Mesendoderm (in vitro differentiated cells): ENCODE data around the gene PRSS23.
A peak's percentile ranks its signal among the peaks of the same experiment; 100 is the strongest.
"Not testable (repeated sequence)": the region's sequence is repeated elsewhere in the genome, so short reads cannot be mapped to it uniquely, and the experiment has no call there.

ENCODE experiments used
- DNase-seq: peaks from one replicate; pipeline ENCODE4 v3.0.0; 2013
- H2AK5ac ChIP-seq: 2 replicates; pipeline ENCODE4 v1.6.1; 2013; ENCODE audit warnings: low read length, inconsistent platforms
- H2BK120ac ChIP-seq: 2 replicates; pipeline ENCODE4 v1.6.1; 2013; ENCODE audit warnings: low read depth, mild to moderate bottlenecking, low read length, moderate library complexity, mixed read lengths
- H2BK15ac ChIP-seq: replicated peaks from 2 replicates; pipeline ENCODE4 v1.6.1; 2013; ENCODE audit warnings: low read depth, mild to moderate bottlenecking, moderate library complexity
- H2BK5ac ChIP-seq: 2 replicates; pipeline ENCODE4 v1.6.1; 2013; ENCODE audit warnings: low read length, inconsistent platforms
- H3K18ac ChIP-seq: 2 replicates; pipeline ENCODE4 v1.6.1; 2013; ENCODE audit warnings: mild to moderate bottlenecking, low read length, mixed read lengths
- H3K23ac ChIP-seq: one replicate; pipeline ENCODE4 v1.6.1; 2013; ENCODE audit warnings: low read length
- H3K27ac ChIP-seq: 2 replicates; pipeline ENCODE4 v1.5.1; 2013; ENCODE audit warnings: low read depth, mild to moderate bottlenecking, inconsistent platforms, low read length, moderate library complexity
- H3K27me3 ChIP-seq: 2 replicates; pipeline ENCODE4 v1.6.1; 2013; ENCODE audit warnings: low read length, control low read depth, mild to moderate bottlenecking, inconsistent platforms; ENCODE audit not compliant: insufficient read depth, poor library complexity
- H3K36me3 ChIP-seq: 2 replicates; pipeline ENCODE4 v1.6.1; 2013; ENCODE audit warnings: low read length, inconsistent platforms; ENCODE audit not compliant: control insufficient read depth, insufficient read depth
- H3K4ac ChIP-seq: one replicate; pipeline ENCODE4 v1.6.1; 2013; ENCODE audit warnings: low read depth, mild to moderate bottlenecking, low read length, moderate library complexity
- H3K4me1 ChIP-seq: 2 replicates; pipeline ENCODE4 v1.6.1; 2013; ENCODE audit warnings: low read depth, low read length, inconsistent platforms; ENCODE audit not compliant: control insufficient read depth
- H3K4me2 ChIP-seq: 2 replicates; pipeline ENCODE4 v1.6.1; 2013; ENCODE audit warnings: low read length
- H3K4me3 ChIP-seq: 2 replicates; pipeline ENCODE4 v1.5.1; 2013; ENCODE audit warnings: mild to moderate bottlenecking, low read length
- H3K56ac ChIP-seq: one replicate; pipeline ENCODE4 v1.6.1; 2013; ENCODE audit warnings: low read length
- H3K79me1 ChIP-seq: 2 replicates; pipeline ENCODE4 v1.6.1; 2013; ENCODE audit warnings: low read length, inconsistent platforms
- H3K79me2 ChIP-seq: 2 replicates; pipeline ENCODE4 v1.6.1; 2013; ENCODE audit warnings: mild to moderate bottlenecking, low read length; ENCODE audit not compliant: control insufficient read depth, insufficient read depth
- H3K9ac ChIP-seq: 2 replicates; pipeline ENCODE4 v1.6.1; 2013; ENCODE audit warnings: low read length, inconsistent platforms
- H4K5ac ChIP-seq: one replicate; pipeline ENCODE4 v1.6.1; 2013; ENCODE audit warnings: low read length
- H4K8ac ChIP-seq: one replicate; pipeline ENCODE4 v1.6.1; 2013; ENCODE audit warnings: low read depth, mild to moderate bottlenecking, control low read depth, low read length, moderate library complexity
- WGBS: extraction: QIAGEN DNeasy Blood & Tissue Kit; methylation state at CpG from one replicate; pipeline ENCODE4 v1.1.7; 2013; ENCODE audit warnings: low lambda C conversion rate, missing lambda C conversion rate; ENCODE audit not compliant: insufficient coverage; ENCODE audit errors: extremely low coverage; 5-methylcytosine and 5-hydroxymethylcytosine counted together

Gene PRSS23

DNA sequence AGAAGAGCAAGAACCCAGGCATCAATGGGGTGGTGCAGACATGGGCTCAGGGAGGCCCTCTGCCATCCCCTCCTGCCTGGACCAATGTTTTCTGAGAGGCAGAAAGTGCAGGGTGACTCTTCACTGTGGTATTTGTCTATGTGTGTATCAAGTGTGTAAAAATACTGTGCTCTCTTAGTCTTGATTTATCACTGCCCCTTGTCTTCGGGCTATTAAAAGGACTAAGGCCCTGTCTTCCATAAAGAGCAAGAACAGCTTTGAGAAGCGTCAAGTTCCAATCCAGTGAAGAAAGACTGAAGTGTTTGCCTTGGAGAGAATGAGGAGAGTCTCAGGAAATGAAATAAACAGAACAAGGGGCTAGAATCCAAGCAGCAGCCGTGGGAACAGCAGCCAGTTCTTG is 14.4 kb downstream of the PRSS23 start:
- Histone ChIP-seq H3K18ac (no peak overlapping the region), H3K27me3 (no peaks in the 10 kb centered on the region), H3K79me2 (no peaks in the 10 kb centered on the region), H2BK120ac (no peak overlapping the region), H3K4me1 (no peaks in the 10 kb centered on the region), H3K23ac (no peak overlapping the region), H3K4me3 (no peak overlapping the region), H2BK5ac (no peak overlapping the region), H2AK5ac (no peak overlapping the region), H3K27ac (no peak overlapping the region), H3K36me3 (no peaks in the 10 kb centered on the region), H3K9ac (no peak overlapping the region), H3K4ac (no peak overlapping the region), H3K4me2 (no peak overlapping the region), H3K56ac (no peak overlapping the region), H3K79me1 (no peaks in the 10 kb centered on the region), H2BK15ac (no peak overlapping the region), H4K5ac (no peak overlapping the region), H4K8ac (no peak overlapping the region)
- no CpG with 5 or more reads among the region's 3 CpGs for WGBS
- no peak for DNase-seq

DNA sequence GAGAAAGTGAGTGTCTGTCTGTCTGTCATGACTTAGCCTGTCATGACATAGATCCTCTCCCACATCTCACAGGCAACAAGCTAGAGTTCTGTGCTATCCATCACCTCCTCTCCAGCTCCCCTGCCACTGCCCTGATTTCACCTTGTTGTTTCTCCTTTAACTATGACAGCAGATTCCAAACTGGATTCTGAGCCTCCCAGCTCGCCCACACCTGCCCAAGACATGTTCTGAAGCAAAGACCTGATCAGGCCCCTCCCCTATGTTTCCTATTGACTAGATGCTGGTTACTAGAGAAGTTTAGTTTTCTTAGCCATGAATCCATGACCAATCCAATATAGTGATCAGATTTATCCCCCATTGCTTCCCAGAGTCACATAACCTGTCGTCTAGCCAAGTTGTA is 15.4 kb downstream of the PRSS23 start:
- no peak for DNase-seq
- Histone ChIP-seq H3K9ac (no peak overlapping the region), H3K79me2 (no peaks in the 10 kb centered on the region), H4K5ac (no peak overlapping the region), H2BK5ac (no peak overlapping the region), H3K18ac (no peak overlapping the region), H3K79me1 (no peaks in the 10 kb centered on the region), H3K4me1 (no peaks in the 10 kb centered on the region), H3K36me3 (no peaks in the 10 kb centered on the region), H2BK15ac (no peak overlapping the region), H3K23ac (no peak overlapping the region), H3K4me3 (no peak overlapping the region), H3K27ac (no peak overlapping the region), H3K56ac (no peak overlapping the region), H3K27me3 (no peaks in the 10 kb centered on the region), H3K4me2 (no peak overlapping the region), H4K8ac (no peak overlapping the region), H2BK120ac (no peak overlapping the region), H3K4ac (no peak overlapping the region), H2AK5ac (no peak overlapping the region)
- WGBS = no CpG with 5 or more reads among the region's 2 CpGs

DNA sequence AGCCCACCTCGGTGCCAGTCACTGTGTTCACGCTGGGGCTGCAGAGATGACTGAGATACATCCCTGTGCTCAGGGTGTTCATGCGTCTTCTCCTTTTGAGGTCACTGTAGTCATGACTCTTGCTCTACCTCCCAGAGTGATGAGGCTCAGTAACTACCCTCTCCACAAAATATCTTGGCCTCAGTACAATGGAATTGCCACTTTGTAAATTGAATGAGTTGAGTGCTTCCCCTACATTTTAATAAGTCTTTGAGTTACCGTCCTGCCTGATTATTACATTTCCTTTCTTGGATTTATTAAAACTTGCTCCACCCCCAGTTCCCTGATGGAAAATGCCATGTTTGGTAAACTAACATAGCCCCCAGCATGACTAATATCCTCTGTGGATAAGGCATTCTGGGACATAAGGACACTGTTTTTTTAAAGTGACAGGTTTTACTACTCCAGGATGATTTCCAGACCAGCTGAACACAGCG is 15.9 kb downstream of the PRSS23 start:
- Histone ChIP-seq H3K79me1 (no peaks in the 10 kb centered on the region), H2BK15ac (no peak overlapping the region), H3K79me2 (no peaks in the 10 kb centered on the region), H4K5ac (no peak overlapping the region), H3K23ac (no peak overlapping the region), H3K4me1 (no peaks in the 10 kb centered on the region), H3K27me3 (no peaks in the 10 kb centered on the region), H3K56ac (no peak overlapping the region), H3K18ac (no peak overlapping the region), H3K36me3 (no peaks in the 10 kb centered on the region), H3K4ac (no peak overlapping the region), H2BK120ac (no peak overlapping the region), H2BK5ac (no peak overlapping the region), H3K4me3 (no peak overlapping the region), H3K4me2 (no peak overlapping the region), H3K27ac (no peak overlapping the region), H2AK5ac (no peak overlapping the region), H3K9ac (no peak overlapping the region), H4K8ac (no peak overlapping the region)
- WGBS = no CpG with 5 or more reads among the region's 5 CpGs
- DNase-seq = no peak

DNA sequence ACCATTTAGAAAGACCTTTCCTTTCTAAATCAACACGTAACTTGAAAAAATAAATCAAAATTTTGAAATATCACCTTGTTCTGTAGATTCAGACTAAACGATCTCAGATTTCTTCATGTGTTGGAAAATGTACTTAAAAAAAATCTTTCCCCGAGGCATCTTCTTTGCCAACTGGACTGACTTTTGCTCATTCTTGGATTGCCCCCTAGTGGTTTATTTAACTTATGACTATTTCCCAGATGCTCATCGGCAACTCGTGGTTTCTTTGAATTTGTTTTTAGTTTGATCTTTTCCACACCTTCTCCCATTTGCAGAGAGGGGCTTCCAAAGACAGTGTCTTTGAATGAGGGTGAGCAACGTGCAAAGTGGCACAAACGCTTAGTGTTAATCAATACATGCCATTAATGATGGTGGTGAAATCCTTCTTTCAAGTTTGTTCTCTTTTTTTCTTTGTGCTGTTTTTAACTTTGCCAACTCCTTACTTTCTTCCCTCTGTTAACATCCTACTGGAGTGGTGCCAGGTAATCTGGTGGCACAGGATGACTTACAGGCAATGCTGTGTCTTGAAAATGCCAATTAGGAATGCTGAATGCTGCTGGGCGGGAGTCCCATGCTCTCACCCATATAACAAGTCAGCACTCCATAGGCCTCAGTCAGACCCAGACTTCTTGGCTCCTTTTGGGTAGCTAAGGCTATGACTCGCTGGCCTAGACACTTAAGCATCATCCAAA is 18.3 kb downstream of the PRSS23 start:
- Histone ChIP-seq H3K4me3 (no peak overlapping the region), H3K56ac (peak overlapping the region; percentile 68), H3K79me2 (no peaks in the 10 kb centered on the region), H3K36me3 (no peaks in the 10 kb centered on the region), H3K4ac (no peak overlapping the region), H2BK120ac (no peak overlapping the region), H3K4me1 (no peaks in the 10 kb centered on the region), H3K4me2 (no peak overlapping the region), H3K18ac (no peak overlapping the region), H3K9ac (no peak overlapping the region), H3K27ac (no peak overlapping the region), H3K27me3 (no peaks in the 10 kb centered on the region), H4K8ac (no peak overlapping the region), H2AK5ac (no peak overlapping the region), H4K5ac (no peak overlapping the region), H2BK15ac (peak overlapping the region; percentile 8), H3K23ac (no peak overlapping the region), H3K79me1 (no peaks in the 10 kb centered on the region), H2BK5ac (no peak overlapping the region)
- peak; percentile 83 for DNase-seq
- no CpG with 5 or more reads among the region's 9 CpGs for WGBS

DNA sequence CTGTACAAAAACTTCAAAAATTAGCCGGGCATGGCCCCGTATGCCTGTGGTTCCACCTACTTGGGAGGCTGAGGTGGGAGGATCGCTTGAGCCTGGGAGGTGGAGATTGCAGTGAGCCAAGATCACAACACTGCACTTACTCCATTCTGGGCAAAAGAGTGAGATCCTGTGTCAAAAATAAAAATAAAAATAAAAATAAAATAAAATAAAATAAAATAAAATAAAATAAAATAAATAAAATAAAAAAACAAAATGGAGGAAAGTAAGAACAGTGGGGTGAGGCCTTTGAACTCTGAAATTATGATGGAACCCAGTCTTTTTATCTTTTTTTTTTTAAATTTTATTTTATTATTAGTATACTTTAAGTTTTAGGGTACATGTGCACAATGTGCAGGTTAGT is 23.8 kb downstream of the PRSS23 start:
- not testable (repeated sequence) for H3K23ac ChIP-seq, H3K4me3 ChIP-seq, H3K9ac ChIP-seq, H3K18ac ChIP-seq, H3K4me1 ChIP-seq, H3K79me2 ChIP-seq, H3K56ac ChIP-seq, H2BK15ac ChIP-seq, H2BK5ac ChIP-seq, H3K27me3 ChIP-seq, H3K4me2 ChIP-seq, H2AK5ac ChIP-seq, H3K27ac ChIP-seq, H3K36me3 ChIP-seq, H3K4ac ChIP-seq, H3K79me1 ChIP-seq, H4K5ac ChIP-seq, H2BK120ac ChIP-seq, H4K8ac ChIP-seq, DNase-seq
- WGBS = no CpG with 5 or more reads among the region's 3 CpGs

DNA sequence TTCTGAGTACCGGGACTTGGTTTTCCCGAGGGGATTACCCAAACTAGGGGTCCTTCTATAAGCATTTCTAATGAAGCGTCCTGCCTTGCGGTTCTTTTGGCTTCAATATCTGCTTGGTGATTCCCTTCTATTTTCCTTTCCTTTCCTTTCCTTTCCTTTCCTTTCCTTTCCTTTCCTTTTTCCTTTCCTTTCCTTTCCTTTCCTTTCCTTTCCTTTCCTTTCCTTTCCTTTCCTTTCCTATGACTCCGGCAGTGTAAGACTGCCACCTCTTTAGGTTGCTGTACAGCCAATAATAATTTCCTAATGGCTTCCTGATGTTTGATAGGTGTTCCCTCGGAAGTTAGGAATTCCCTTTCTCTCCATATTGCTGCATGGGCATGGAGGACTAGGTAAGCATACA is 34.0 kb downstream of the PRSS23 start:
- not testable (repeated sequence) for H3K9ac ChIP-seq, H4K5ac ChIP-seq, H2AK5ac ChIP-seq, H3K4me3 ChIP-seq, H3K4ac ChIP-seq, H4K8ac ChIP-seq, H3K4me1 ChIP-seq, H3K56ac ChIP-seq, H3K18ac ChIP-seq, H3K4me2 ChIP-seq, H3K79me1 ChIP-seq, DNase-seq, H3K36me3 ChIP-seq, H2BK15ac ChIP-seq, H3K27me3 ChIP-seq, H2BK120ac ChIP-seq, H3K23ac ChIP-seq, H3K79me2 ChIP-seq, H3K27ac ChIP-seq, H2BK5ac ChIP-seq
- WGBS = no CpG with 5 or more reads among the region's 6 CpGs
